Natural killer cell (primary cell): ENCODE measurements around the gene COMMD4. TPM values are rescaled to one million over a fixed set of nuclear protein-coding genes. Genes with fewer than 3 reads are reported as not detected.

Experiments
- ATAC-seq, 3 donors: fragments of 150-1000 bp in 2 of 3; fragments of 200-7000 bp in 1 of 3; cut with Tn5 transposase; 1 replicate in 1 of 3; 2 replicates in 2 of 3; pipeline ENCODE4 v1.10.0; 2021; ENCODE audit warnings: mild to moderate bottlenecking in 2 of 3, moderate library complexity in 2 of 3
- DNase-seq, 2 donors: peaks; one replicate each; pipeline versions ENCODE4 v3.0.0 to v3.0.0-alpha.2; 2013 to 2021; ENCODE audit warnings: mixed read lengths in 1 of 2
- H3K27ac ChIP-seq: one replicate; pipeline ENCODE4 v1.5.1; 2013; ENCODE audit warnings: mild to moderate bottlenecking, low read length
- H3K27me3 ChIP-seq: one replicate; pipeline ENCODE4 v1.6.1; 2013; ENCODE audit warnings: low read length; ENCODE audit not compliant: control insufficient read depth, insufficient read depth
- H3K36me3 ChIP-seq: one replicate; pipeline ENCODE4 v1.6.1; 2013; ENCODE audit warnings: low read length; ENCODE audit not compliant: control insufficient read depth, insufficient read depth
- H3K4me1 ChIP-seq: one replicate; pipeline ENCODE4 v1.6.1; 2013; ENCODE audit warnings: low read length; ENCODE audit not compliant: control insufficient read depth, insufficient read depth
- H3K4me3 ChIP-seq: one replicate; pipeline ENCODE4 v1.5.1; 2013; ENCODE audit warnings: low read length
- H3K9me3 ChIP-seq: one replicate; pipeline ENCODE4 v1.6.1; 2013; ENCODE audit warnings: low read length; ENCODE audit not compliant: control insufficient read depth, insufficient read depth
- H3K27ac Mint-ChIP-seq, 2 donors: one replicate each; pipeline ENCODE4 v1.8.0; 2022; ENCODE audit warnings: mild to moderate bottlenecking in 2 of 2, mixed read lengths in 2 of 2, moderate library complexity in 1 of 2
- H3K27me3 Mint-ChIP-seq, 2 donors: one replicate each; pipeline ENCODE4 v1.8.0; 2022; ENCODE audit warnings: low read depth in 2 of 2, mixed read lengths in 2 of 2
- H3K36me3 Mint-ChIP-seq: one replicate; pipeline ENCODE4 v1.8.0; 2022; ENCODE audit warnings: mixed read lengths
- H3K4me1 Mint-ChIP-seq, 2 donors: one replicate each; pipeline ENCODE4 v1.8.0; 2022; ENCODE audit warnings: mixed read lengths in 2 of 2
- H3K4me3 Mint-ChIP-seq: one replicate; pipeline ENCODE4 v1.8.0; 2022; ENCODE audit warnings: mild to moderate bottlenecking, moderate library complexity, mixed read lengths
- H3K9me3 Mint-ChIP-seq, 2 donors: one replicate each; pipeline ENCODE4 v1.8.0; 2022; ENCODE audit warnings: mixed read lengths in 2 of 2
- WGBS: methylation state at CpG from one replicate; pipeline ENCODE4 v1.1.7; 2013; ENCODE audit warnings: missing lambda C conversion rate; ENCODE audit not compliant: insufficient coverage; 5-methylcytosine and 5-hydroxymethylcytosine counted together
- intact Hi-C: fragments of 100-400 bp; cut with micrococcal nuclease; formaldehyde crosslinking; loops from one replicate; pipeline ENCODE4 v1.14.2; 2022
- total RNA-seq, 4 donors: library from RNA; stranded (reverse); fragments of 120-200 nt in 1 of 4; gene quantifications; one replicate each; pipeline versions ENCODE4 v1.2.3 to v1.2.4, GENCODE V29; 2013 to 2022
- TF ChIP-seq, protein P1 (sequence below): fragments of 200-600 bp; IDR thresholded peaks from one replicate; pipeline ENCODE4 v1.8.0; 2022; ENCODE audit warnings: antibody characterized with exemption

COMMD4 gene
- total RNA-seq, 3 donors from 2014 or later (not counting 1 experiment from before 2014, with no cell fraction given) = 38.8 to 56.3 (median 46.8) TPM

DNA sequence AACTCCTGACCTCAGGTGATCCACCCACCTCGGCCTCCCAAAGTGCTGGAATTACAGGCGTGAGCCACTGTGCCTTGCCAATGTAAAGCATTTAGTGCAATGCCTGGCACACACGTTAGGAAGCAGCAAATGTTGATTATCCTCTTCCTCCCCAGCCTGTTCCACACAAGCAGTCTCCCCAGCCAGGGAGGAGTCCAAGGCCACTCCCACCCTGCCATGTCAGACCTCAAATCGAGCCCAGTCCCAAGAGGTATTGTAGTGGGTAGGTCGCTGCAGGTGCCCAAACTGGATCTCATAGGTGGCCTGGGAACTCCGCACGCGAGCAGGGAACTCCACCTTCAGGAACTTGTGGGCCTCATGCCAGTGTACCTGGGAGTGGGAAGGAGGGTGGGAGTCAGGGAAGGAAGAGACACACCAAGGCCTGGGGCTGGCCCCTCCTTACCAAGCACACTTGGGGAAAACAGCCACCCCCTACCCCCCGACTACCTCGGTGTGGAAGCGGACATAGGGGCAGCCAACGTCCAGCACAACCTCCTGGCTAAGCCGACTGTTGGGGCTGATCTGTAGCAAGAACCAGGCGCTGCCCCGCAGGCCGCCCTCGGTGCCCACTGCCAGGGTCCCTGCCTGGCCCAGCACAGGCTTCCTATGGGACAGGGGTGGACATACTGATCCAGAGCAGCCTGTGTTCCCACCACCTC lies 22.3 kb downstream of the COMMD4 start:
- DNase-seq = no peak
- no peaks in the 10 kb centered on the region for H3K27me3 Mint-ChIP-seq
- H3K36me3 Mint-ChIP-seq = no peaks in the 10 kb centered on the region
- H3K4me3 Mint-ChIP-seq = no peak overlapping the region
- no peak overlapping the region for H3K27ac Mint-ChIP-seq
- H3K9me3 Mint-ChIP-seq = no peaks in the 10 kb centered on the region
- no peaks in the 10 kb centered on the region for H3K9me3 ChIP-seq
- no peaks in the 10 kb centered on the region for H3K27me3 ChIP-seq
- WGBS = 90% methylated on average over 17 of the region's 17 CpGs
- H3K27ac ChIP-seq = no peak overlapping the region
- intact Hi-C loops = no loop called here
- no peaks in the 10 kb centered on the region for H3K4me1 ChIP-seq
- peaks cover 52% of the 10 kb centered on the region for H3K36me3 ChIP-seq
- H3K4me1 Mint-ChIP-seq = peaks cover 0 to 9% of the 10 kb centered on the region in 2 donors
- TF ChIP-seq, protein P1, sequence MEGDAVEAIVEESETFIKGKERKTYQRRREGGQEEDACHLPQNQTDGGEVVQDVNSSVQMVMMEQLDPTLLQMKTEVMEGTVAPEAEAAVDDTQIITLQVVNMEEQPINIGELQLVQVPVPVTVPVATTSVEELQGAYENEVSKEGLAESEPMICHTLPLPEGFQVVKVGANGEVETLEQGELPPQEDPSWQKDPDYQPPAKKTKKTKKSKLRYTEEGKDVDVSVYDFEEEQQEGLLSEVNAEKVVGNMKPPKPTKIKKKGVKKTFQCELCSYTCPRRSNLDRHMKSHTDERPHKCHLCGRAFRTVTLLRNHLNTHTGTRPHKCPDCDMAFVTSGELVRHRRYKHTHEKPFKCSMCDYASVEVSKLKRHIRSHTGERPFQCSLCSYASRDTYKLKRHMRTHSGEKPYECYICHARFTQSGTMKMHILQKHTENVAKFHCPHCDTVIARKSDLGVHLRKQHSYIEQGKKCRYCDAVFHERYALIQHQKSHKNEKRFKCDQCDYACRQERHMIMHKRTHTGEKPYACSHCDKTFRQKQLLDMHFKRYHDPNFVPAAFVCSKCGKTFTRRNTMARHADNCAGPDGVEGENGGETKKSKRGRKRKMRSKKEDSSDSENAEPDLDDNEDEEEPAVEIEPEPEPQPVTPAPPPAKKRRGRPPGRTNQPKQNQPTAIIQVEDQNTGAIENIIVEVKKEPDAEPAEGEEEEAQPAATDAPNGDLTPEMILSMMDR = no peak
- no peak for ATAC-seq
- H3K4me3 ChIP-seq = no peak overlapping the region

DNA sequence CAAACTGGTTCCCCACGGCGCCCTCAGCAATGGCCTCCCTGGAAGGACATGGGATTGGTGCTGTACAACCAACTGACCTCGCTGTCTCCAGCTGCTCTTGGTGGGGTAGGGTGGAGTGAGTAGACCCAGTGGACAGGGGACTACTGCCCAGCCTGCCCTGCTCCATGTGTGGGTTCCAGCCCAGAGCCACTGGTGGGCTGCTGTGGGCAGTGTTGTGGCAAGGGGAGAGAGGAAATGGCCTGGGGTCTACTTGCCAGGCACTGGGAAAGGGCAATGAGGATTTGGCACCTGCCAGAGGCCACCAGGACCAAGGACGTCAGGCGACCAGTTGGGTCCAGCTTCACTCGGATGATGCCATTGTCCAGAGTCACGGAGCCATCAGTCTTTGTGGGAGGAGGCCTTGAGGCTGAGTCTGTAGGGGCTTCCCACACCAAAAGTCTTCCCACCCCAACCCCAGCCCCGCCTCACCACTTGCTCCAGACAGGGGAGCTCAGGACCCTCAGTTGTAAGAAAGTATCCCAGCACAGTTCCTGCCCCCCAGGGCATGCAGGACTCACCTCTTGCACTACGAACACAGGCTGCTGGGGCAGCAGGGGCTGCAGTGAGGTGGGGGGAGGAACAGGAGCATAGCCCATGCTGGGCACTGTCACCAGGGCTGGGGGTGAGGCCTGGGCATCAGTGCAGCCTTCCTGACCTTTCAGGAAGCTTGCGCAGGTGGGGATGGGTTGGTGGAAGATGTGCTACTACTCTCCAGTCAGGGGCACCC lies 23.1 kb downstream of the COMMD4 start:
- no peak for DNase-seq
- no peak overlapping the region for H3K4me3 ChIP-seq
- intact Hi-C loops = no loop called here
- ATAC-seq = no peak
- over 99% methylated on average over 8 of the region's 10 CpGs for WGBS
- H3K4me1 Mint-ChIP-seq = peaks cover 0 to 6% of the 10 kb centered on the region in 2 donors
- H3K4me3 Mint-ChIP-seq = no peak overlapping the region
- H3K36me3 Mint-ChIP-seq = no peaks in the 10 kb centered on the region
- H3K36me3 ChIP-seq = peaks cover 57% of the 10 kb centered on the region
- TF ChIP-seq, protein P1 = no peak
- no peaks in the 10 kb centered on the region for H3K9me3 Mint-ChIP-seq
- no peak overlapping the region for H3K27ac ChIP-seq
- H3K27me3 ChIP-seq = no peaks in the 10 kb centered on the region
- H3K27me3 Mint-ChIP-seq = no peaks in the 10 kb centered on the region
- no peak overlapping the region for H3K27ac Mint-ChIP-seq
- H3K9me3 ChIP-seq = no peaks in the 10 kb centered on the region
- no peaks in the 10 kb centered on the region for H3K4me1 ChIP-seq

DNA sequence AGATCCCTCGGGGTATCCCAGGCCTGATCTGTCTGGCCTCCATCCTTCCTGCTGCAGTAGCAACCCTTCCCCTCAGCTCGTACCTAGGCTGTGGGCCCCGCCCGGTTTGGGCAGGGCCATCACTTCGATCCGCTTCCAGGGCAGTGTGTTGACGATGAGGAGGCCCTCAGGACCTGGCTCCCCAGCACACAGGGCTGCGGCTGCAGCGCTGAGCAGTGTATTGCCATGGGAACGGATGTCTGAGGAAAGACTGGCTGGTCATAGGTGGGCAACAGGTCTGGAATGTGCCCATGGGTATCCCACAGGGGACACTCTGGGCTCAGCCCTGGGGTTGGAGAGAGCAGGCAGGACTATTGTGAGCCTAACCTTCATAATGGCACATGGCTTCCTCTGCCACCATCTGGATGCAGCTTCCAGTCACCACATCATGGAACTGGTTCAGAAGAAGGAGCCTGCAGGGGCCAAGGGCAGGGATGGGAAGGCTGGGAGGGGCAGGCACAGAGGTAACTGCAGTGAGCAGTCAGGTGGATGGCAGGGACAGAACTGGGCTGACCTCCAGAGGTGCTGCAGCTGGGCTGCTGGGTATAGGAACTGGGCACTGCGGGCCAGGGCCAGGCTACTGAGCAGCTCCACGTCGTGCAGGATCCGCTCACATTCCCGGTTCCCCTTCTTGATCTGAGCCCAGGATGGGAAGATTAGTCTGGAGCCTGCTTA lies 23.8 kb downstream of the COMMD4 start:
- Mint-ChIP-seq H3K27ac (no peak overlapping the region), H3K4me3 (no peak overlapping the region), H3K4me1 (peaks cover 0 to 6% of the 10 kb centered on the region in 2 donors), H3K9me3 (no peaks in the 10 kb centered on the region), H3K36me3 (no peaks in the 10 kb centered on the region), H3K27me3 (no peaks in the 10 kb centered on the region)
- no peaks in the 10 kb centered on the region for H3K4me1 ChIP-seq
- H3K9me3 ChIP-seq = no peaks in the 10 kb centered on the region
- 96% methylated on average over 15 of the region's 15 CpGs for WGBS
- DNase-seq = no peak
- no peak overlapping the region for H3K27ac ChIP-seq
- intact Hi-C loops = loop anchor here (10.0 kb wide), 1 partner anchor 285 kb away; the partner anchor contains the start of genes IMP3 and SNX33
- H3K4me3 ChIP-seq = no peak overlapping the region
- H3K36me3 ChIP-seq = peaks cover 61% of the 10 kb centered on the region
- no peaks in the 10 kb centered on the region for H3K27me3 ChIP-seq
- TF ChIP-seq, protein P1 = no peak
- no peak for ATAC-seq
